Kidney capillary endothelial cell (primary cell): ENCODE data around the gene HAPLN2.

Source experiments
- DNase-seq: peaks from one replicate; pipeline ENCODE4 v3.0.0-alpha.2; 2018; ENCODE audit warnings: low spot score

Gene HAPLN2

GRCh38 chr1:156663178-156663577 lies 44.0 kb downstream of the HAPLN2 start:
- DNase-seq = no peak

GRCh38 chr1:156664046-156664766 lies 45.0 kb downstream of the HAPLN2 start:
- no peak for DNase-seq

DNA sequence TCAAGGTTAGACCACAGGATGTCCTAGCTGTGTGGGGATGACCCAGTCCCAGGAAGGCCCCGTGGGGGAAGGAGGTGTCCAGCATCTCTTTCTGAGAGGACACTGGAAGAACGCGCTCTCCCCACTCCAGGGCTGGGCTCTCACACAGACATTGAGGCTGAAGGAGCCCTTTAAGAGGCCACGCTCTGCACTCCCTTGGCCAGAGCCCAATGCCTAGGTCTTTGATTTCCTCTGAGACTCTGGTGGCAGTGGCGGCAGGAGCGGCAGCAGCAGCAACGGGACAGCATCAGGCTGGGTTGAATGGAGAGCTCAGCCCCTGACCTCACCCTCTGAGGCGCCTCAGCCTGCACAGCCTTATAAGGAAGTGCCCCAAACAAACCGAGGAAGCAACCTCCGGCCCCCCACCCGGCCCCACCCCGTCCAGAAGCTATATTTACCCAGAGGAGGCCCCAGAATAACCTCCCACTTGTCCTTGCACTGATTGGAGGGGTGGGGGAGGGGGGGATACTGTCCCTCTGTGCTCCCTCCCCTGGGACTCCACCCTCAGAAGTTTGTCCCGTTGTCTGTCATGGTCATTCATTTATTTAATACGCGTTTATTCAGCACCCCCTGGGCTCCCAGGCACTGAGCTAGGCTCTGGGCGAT lies 45.7 kb downstream of the HAPLN2 start:
- DNase-seq = peak; percentile 76

DNA sequence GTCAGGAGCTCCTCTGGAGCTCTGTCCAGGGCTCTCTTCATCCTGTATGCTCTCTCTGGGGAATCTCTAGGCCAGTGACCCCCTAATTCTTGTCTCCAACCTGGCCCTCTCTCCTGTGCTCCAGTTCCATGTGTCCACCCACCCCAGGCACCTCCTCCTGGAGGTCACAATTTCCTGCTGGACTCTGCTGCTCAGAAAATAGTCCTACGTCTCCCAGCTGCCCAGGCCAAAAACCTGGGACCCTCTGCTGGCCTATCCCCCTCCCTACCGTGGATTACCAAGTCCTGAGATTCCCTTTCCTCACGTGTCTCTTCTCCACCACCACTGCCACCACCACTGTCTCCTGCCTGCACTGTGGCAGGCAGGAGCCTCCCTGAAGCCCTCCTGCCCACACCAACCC lies 46.3 kb downstream of the HAPLN2 start:
- no peak for DNase-seq

DNA sequence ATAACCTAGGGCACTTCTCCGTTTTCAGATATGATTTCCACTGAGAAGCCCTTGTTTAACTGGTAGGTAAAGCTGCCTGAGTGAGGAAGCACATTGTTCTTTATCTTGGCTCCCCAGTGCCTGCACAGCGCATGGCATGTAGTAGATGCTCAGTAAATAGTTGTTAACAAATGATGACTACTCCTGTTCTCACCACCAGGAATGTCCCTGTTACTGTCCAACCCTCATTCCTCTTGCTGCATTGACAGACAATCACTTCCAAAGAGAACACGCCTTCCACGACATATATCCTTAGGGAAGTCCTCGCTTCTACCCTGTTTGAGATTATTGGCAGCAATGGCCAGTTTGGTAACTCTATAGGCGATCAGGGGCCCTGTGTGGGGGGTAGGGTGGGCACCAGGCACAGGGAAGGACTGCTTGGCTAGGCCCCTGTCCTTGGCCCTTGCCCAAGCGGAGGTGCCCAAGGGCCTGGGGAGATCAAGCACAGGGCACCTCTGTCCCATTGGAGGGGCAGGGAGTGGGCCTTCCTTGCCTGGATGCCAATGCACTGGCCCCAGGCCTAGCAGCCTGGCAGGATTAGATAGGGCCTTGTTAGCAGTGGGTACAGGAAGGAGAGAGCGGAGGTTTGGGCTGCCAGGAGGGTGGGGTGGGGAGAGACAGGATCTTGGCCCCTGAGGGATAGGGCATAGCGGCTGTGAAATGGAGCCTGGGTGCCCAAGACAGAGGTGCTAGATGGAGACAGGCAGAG lies 47.8 kb downstream of the HAPLN2 start:
- DNase-seq = peak; percentile 48

DNA sequence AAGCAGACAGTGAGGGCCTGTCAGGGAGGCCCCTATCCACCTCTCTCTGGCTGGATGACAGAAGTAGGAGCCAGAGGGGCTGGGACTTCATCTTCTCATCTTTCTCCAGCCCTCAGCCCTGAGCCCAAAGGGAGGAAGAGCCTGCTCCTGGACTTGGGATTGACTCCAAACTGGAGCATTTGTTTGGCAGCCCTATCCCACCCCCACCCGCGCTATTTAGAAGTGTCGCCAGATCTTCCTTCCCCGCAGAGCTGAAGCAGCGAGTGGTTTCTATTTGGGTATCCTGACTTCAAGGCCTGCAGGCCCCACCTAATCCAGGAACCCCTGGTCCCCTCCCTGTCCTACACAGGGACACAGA lies 48.4 kb downstream of the HAPLN2 start:
- no peak for DNase-seq

- DNase-seq = no peak
These were observed 48.9 kb downstream of the HAPLN2 start for GRCh38 chr1:156667968-156668709.

DNA sequence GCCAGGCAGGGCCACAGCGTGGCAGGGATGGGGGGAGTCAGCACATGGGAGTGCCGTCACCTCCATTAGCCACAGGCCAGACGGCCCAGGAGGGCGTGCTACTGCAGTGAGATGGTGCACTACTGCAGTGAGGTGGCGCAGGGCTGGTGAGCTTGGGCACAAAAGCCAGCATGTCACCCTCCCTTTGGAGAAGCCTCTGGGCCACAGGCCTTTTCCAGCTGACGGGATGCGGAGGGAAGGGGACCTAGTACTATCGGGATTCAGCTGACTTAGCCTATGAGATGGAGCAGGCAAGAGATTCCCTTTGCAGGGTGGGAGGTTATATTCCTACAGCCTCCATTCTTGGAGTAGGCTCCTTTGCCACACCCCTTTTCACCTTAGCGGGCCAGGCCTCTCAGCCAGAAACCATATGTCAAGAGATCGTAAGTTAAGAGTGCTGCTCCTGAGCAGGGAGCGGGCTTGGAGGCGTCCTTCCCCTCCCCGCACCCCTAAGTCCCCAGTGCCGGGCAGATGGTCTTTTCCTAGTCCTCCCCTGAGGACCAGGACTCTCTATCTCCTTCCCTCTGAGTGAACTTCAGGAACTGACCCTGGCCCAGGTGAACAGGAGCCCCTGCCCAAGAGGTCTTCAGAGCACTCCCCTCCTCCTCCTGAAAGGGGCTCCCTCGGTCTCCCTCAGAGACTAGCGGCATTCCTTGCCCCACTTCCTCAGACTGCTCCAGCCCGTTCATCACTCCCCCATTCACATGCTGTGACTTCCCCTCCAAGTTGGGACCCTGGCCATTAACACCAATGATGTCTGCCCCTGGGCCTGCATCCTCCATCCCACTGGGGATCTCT lies 49.8 kb downstream of the HAPLN2 start:
- DNase-seq = no peak

GRCh38 chr1:156669794-156670193 lies 50.6 kb downstream of the HAPLN2 start:
- DNase-seq = no peak

GRCh38 chr1:156670359-156670758 lies 51.1 kb downstream of the HAPLN2 start:
- no peak for DNase-seq

- DNase-seq = no peak
These were observed 51.6 kb downstream of the HAPLN2 start for GRCh38 chr1:156670791-156671190.

- DNase-seq = no peak
These were observed 52.6 kb downstream of the HAPLN2 start for GRCh38 chr1:156671804-156672203.

DNA sequence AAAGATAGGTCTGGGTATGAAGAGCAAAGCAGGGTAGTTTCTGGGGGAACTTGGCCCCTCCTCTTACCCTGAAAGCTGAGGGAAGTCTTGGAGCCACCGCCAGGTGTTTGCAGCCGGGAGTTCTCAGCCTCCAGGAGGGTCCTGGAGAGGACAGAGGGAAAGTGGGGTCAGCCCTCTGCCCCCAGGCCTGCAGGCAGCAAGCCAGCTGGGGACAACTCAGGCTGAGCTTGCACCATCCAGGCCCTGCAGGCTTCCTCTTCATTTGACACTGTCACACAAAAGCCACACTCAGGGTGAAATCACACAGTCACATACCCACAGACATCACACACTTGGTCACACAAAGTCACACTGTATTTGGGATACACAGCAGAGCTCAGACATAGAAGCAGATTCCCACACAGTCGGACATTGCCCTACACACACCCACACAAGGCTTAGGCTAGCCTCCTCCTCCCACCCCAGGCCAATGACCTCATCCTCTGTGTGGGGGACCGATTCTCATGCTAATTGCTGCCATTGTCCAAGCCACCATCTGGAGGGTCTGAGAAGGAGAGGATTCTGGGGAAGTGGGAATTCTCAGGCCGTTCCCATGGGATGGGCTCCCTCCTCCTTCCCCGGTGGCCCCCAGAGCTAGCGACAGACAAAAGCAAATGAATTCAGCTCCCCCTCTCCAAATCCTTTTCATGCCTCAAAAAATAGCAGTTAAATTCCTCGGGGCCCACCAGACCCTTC lies 54.3 kb downstream of the HAPLN2 start:
- no peak for DNase-seq
